Astrocyte of the spinal cord (primary cell): ENCODE data around the gene FTHL17.

Source experiments
- DNase-seq: peaks from one replicate; pipeline ENCODE4 v3.0.0; 2011; ENCODE audit warnings: low read depth, low spot score
- H3K4me3 ChIP-seq: 2 replicates; pipeline ENCODE4 v1.5.1; 2011; ENCODE audit warnings: low read depth, mild to moderate bottlenecking, low read length, moderate library complexity
- CTCF ChIP-seq: IDR thresholded peaks from 2 replicates; pipeline ENCODE4 v1.5.1; 2012; ENCODE audit warnings: low read depth, mild to moderate bottlenecking, low read length, inconsistent platforms
- in situ Hi-C: cut with HindIII; loops from 2 replicates; pipeline ENCODE4 v1.10.0; 2017; ENCODE audit warnings: low sequenced_read_pairs

FTHL17 gene

GRCh38 chrX:31099536-31100090, 27.8 kb upstream of the FTHL17 start:
- no peak for TF ChIP-seq CTCF
- in situ Hi-C loops = no loop called here
- DNase-seq = no peak
- H3K4me3 ChIP-seq = no peak overlapping the region

GRCh38 chrX:31098079-31098478, 26.2 kb upstream of the FTHL17 start:
- DNase-seq = no peak
- no peak for TF ChIP-seq CTCF
- H3K4me3 ChIP-seq = no peak overlapping the region
- in situ Hi-C loops = no loop called here

GRCh38 chrX:31093639-31093975, 21.8 kb upstream of the FTHL17 start:
- in situ Hi-C loops = no loop called here
- H3K4me3 ChIP-seq = no peak overlapping the region
- TF ChIP-seq CTCF = no peak
- DNase-seq = no peak

- H3K4me3 ChIP-seq = no peak overlapping the region
- DNase-seq = no peak
- in situ Hi-C loops = no loop called here
- TF ChIP-seq CTCF = no peak
Observed at GRCh38 chrX:31092970-31093638, 21.3 kb upstream of the FTHL17 start.

- DNase-seq = no peak
- H3K4me3 ChIP-seq = no peak overlapping the region
- TF ChIP-seq CTCF = no peak
- in situ Hi-C loops = no loop called here
Observed at GRCh38 chrX:31092476-31092875, 20.6 kb upstream of the FTHL17 start.

GRCh38 chrX:31091819-31092218, 20.0 kb upstream of the FTHL17 start:
- DNase-seq = no peak
- no peak for TF ChIP-seq CTCF
- in situ Hi-C loops = no loop called here
- no peak overlapping the region for H3K4me3 ChIP-seq
